ENCODE data around the gene PDXK.
A peak's percentile ranks its signal among the peaks of the same experiment; 100 is the strongest.

Gene PDXK

GRCh38 chr21:43806017-43806710 is 87.2 kb downstream of the PDXK start:
- no peak for DNase-seq

DNA sequence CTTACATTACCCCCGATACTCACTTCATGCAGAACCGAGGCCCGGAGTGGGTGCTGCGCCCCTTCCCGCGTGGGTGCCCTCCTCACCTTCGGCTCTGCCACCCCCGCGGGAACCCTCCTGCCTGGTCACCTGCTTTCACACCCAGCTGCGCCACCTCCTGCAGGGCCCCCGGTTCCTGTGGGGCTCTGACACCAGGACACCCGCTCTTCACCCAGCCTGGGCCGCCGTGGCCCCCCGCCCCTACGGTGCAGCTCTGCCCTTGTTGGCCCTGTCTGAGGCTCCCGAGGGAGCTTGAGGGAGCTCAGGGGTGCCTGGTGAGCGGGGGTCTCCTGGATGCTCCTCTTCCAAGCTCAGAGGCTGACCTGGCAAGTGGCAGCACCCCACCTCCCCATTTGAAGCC is 89.4 kb downstream of the PDXK start:
- DNase-seq = no peak

DNA sequence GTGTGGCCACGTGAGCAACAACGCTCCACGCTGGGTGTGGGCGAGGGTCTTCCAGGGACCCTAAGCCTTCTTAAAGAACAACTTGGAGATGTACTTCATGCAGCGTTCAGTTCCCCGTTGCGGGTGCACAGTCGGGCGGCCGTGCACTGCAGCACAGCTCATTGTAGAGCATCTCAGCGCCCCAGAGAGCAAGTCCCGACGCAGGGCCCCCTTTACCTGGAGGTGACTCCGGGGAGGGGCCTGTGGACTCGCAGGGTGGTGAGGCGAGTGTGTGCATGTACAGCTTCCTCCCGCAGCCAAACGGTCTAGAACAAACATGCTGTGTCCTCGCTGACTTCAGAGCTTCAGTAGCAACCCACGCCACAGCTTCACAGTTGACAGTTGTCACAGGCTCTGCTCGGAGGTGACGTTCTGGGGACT is 89.9 kb downstream of the PDXK start:
- no peak for DNase-seq

- no peak for DNase-seq
Measured at GRCh38 chr21:43809346-43809799, 90.4 kb downstream of the PDXK start.

GRCh38 chr21:43809853-43810504 is 91.0 kb downstream of the PDXK start:
- no peak for DNase-seq

GRCh38 chr21:43810505-43811261 is 91.8 kb downstream of the PDXK start:
- DNase-seq = peak; percentile 62 to 89 (median 79)

- no peak for DNase-seq
Measured at GRCh38 chr21:43811262-43812105, 92.6 kb downstream of the PDXK start.
